GM18517 (cell line): ENCODE results near the gene SND1.

Experiments
- ATAC-seq: cut with Tn5 transposase; IDR thresholded peaks from one replicate; pipeline ENCODE4 v1.9.1; 2021; ENCODE audit warnings: mild to moderate bottlenecking, moderate library complexity; ENCODE audit not compliant: unreplicated experiment

Gene SND1

DNA sequence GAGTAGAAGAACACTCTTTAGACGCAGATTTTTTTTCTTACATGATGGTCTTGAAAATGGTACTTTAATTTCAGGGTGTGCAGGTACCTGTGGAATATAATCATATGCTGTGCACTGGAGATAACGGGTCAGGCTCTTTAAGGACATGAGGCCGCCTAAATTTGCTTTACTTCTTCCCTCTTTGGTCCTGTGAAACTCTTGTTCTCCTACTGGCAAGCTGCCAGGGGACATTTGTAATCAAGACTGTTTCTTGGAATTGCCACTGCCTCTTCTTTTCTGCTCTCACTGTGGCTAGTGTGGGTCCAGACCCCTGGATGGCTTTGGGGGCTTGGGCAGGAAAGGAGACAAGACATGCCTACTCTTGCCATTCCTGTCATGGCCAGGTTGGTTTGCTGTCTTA is 146.0 kb downstream of the SND1 start:
- ATAC-seq = no peak

DNA sequence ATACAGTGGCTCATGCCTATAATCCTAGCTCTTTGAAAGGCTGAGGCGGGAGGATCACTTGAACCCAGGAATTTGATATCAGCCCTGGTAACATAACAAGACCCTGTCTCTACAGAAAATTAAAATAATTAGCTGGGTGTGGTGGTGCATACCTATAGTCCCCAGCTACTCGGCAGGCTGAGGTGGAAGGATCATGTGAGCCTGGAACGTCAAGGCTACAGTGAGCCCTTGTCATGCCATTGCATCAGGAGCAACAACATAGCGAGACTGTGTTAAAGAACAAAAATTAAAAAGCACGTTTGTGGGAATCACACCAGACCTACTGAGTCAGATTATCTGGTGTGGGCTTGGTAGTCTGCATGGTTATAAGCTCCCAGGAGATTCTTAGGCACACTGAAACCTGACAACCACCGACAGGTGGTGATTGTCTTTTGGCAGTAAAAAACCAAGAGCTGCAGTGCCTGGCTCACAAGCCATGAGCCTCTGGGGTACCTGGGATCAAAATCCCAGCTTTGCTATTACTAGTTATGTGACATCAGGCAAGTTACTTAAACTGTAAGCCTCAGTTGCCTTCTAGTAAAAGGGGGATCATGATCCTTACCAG is 146.9 kb downstream of the SND1 start:
- ATAC-seq = no peak

DNA sequence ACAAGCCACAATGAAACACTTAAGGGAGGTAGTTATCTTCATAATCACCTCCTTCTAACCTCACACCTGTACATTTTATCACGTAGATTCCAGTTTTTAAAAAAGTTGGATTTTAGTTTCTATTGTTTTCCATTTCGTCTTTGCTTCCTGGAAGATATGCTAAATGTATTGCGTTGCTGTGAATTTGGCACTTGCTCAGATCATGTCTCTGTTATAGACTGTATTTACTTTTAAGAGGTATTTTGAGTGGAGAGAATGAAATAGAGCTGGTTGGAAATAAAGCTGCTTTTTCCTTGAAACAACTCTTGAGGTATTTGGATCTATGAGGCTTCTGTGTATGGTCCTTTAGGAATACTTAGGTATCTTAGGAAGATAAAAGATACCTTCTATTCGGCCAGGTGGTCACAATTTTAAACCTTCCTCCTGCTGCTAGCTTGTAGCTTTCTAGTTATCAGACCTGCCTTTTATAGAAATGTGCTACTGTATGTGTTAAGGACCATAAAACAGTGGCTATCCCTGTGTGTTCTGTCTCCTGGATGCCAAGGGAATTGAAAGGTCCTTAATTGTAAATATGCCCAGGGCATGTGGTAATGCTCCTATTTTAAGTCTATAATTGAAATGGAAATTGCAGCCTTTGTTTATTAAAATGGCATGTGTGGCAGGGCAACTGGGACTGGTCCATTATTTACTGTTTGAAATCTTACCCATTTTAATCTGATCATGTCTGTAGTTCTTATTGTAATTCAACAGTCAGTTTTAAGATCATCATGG is 147.7 kb downstream of the SND1 start:
- ATAC-seq = no peak

DNA sequence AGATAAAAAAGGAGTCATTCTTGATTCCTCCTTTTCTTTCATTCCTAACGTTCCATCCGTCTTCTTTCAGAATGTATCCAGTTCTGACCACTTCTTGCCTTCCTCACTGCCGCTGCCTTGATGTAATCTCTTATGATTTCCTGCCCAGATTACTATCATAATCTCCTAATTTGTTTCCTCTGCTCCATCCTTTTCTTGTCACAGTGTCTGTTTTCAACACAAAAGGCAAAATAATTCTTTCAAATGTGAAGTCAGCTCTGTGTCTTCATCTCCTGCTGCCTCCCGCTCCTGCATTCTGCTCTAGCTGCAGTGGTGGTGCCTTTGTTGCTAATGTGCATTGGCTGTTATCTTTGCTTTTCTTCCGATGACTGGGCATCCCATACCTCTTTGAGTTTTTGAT is 150.9 kb downstream of the SND1 start:
- ATAC-seq = no peak

DNA sequence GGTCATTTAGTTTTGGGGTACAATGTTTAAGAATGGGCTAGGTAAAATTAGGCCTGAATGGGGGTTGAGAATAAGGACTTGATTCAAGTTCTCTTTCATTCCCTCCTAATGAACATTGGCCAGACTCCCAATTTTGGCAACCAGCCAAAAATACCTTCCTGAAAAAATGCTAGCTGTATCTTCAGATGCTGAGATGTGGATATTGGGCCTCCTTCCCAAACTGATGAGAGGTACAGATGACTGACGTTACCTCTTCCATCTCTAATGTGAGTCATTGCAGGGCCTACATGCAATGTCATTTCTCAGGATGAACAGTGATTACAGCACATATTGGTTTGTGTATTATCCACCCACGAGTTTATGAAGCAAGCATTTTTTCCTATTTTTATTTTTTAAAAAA is 151.6 kb downstream of the SND1 start:
- no peak for ATAC-seq

DNA sequence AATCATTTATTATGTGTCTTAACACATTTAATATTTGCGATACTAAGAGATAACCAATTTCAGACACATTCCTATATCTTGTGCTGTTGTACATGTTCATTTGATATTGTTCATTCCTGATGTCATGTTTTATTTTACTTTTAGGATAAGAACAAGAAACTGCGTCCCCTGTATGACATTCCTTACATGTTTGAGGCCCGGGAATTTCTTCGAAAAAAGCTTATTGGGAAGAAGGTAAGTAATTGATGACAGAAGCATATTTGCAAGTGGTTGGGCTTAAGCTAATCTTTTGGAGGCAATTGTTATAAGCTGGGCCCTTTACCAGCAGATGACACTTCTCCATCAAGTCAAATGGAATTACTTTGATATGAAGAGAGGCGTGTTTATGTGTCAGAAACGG is 155.3 kb downstream of the SND1 start:
- no peak for ATAC-seq

DNA sequence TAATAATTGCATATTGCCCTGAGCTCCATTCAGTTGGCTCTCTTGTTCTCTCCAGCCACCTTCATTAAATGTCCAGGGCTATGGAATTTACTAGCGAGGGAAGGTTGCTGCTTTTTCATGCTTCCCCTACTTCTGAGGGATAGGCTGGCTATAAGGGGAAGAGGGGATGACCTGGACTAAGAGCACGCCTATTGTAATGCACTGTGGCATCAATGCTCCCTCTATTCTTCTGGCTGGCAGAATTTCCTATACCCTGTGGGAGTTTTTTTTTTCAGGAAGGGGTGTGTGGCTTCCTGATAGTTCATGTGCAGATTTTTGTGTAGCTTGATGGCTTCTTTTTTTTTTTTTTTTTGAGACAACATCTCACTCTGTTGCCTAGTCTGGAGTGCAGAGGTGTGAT is 155.8 kb downstream of the SND1 start:
- ATAC-seq = no peak

DNA sequence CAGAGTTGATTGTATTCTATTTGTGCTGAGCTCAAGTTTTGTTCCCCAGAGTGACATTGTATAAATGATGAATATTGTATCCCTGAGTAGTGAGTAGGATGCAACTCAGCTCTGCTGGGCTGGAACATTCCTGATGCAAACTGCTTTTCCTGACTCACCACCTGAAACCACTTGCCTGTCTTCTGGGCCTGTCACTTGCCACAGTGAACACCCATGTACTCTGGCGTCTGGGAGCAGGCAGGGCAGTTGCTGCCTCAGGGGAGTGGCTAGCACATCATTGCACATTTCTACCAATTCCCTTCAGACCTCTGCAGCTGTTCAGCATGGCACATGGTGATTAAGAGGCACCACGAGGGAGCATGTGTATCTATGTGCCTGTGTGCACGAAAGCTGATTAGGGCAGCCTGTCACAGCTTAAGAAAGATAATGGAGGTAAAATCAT is 157.3 kb downstream of the SND1 start:
- ATAC-seq = no peak

DNA sequence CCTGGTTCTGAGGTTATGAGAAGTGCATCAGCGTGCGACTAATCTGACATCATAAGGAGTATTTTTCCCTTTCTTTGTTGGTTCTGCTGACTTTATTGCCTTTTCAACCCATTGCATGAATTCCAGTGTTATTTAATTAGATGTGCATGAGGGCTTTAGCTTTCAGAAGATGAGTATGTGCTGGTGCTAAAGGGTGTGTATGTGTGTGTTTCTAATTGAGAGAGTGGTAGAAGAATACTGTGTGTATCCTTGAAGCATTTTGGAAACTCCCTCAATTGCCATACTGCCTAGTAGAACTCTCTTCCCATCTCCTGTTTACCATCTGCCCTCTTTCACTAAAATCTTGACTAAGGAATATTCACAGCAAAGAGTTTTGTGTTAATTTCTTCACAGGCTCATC is 158.1 kb downstream of the SND1 start:
- no peak for ATAC-seq

DNA sequence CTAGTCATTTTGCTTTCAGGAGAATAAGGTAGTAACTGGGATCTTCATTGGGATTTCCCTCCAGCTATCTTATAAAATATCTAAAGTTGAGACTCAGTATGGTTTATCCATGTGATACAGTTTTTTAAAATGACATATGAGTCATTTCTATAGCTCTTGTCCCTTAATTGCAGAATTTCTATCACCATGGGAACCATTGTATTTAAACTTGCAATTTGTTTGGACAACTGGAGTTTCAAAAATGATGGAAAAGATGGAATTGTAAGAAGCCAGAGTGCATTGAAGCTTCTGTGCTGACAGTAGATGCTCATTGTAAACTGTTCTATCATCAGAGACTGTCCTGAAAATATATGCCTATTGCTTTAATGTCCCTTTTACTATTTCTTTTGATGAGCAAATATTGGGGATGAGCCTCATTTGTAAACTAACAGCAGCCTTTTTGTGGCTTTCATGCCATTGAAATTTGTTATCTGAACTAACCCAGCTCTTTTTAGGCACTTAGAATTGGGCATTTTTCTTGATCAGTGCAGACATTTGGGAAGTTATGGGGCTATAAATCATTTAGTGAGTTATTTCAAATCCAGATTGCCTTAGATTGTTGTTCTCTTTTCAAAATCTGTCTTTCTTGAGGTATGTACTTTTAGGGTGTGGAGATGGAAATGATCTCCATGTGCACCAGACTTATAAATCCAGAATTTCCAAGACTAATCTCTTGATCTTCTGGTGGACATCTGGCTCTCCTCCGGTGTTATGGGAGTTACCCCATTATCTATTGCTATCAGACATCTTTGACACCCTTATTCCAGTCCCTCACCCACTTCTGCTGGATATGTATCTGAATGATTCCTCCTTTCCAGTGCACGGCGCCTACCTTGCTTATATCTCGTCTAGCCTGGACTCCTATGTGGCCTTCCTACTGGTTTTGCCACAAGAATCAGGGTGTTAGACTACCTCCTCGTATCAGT is 159.0 kb downstream of the SND1 start:
- ATAC-seq = no peak

DNA sequence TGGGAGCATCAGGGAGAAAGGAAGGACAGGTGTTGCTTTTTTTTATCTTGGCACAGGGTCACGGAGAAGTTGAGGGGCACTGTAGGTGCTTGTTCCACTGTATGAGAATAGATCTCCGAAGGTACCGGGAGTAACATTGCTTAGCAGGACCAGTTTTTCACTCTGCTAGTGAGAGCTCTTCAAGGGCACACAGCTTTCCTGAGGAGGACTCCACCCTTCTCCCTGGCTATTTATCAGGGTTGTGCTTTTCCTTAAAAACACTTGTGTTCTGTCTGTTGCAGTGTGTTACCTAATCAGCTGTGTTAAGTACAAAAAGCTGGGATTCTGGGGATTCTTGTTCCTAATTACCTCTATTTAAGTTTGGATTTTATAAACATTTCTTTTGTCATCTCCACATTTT is 160.5 kb downstream of the SND1 start:
- no peak for ATAC-seq

DNA sequence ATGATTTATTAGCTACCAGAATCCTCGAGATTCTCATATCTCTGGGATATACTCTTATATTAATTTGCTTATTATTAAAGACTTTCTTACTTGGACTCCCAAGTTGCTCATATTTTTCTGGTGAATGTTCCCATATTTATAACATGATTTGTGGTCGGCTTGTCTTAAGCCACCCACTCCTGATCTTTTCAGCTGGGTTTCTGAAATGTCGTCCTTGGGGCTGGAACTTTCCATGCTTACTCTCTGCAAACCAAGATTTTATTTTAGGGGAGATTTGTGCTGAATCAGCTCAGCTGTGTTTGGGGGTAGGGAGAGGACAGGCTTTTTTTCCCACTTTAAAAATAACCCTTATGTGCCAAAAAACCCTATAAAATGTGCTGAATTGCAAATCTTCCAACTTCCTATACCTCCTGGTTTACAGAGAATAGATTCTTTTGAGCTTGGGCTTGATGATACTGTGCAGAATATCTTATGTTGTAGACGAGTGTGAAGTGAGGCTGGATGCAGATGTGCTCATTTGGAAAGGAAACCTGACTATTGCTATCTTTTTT is 162.1 kb downstream of the SND1 start:
- ATAC-seq = no peak

DNA sequence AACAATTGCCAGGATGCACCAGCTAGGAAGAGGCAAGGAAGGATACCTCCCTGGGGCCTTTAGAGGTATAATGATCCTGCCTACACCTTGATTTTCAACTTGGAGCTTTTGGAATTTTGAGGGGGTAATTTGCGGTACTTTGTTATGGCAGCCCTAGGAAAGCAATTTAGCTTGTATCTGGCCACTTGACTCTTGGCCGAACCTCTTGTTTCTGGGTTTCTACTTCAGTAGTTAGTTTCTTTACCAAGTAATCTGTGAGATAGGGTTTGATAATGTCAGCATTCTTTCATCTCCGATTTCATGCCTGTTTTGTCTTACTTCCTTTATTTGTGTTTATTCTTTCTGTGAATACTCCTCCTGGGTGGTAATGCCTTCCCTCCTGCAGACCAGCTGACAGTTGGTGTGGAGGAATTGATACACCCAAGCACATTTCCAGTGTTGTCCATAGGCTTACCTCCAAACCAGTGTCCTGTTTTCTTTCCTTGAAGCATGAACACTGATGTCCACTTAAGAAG is 163.7 kb downstream of the SND1 start:
- ATAC-seq = no peak

DNA sequence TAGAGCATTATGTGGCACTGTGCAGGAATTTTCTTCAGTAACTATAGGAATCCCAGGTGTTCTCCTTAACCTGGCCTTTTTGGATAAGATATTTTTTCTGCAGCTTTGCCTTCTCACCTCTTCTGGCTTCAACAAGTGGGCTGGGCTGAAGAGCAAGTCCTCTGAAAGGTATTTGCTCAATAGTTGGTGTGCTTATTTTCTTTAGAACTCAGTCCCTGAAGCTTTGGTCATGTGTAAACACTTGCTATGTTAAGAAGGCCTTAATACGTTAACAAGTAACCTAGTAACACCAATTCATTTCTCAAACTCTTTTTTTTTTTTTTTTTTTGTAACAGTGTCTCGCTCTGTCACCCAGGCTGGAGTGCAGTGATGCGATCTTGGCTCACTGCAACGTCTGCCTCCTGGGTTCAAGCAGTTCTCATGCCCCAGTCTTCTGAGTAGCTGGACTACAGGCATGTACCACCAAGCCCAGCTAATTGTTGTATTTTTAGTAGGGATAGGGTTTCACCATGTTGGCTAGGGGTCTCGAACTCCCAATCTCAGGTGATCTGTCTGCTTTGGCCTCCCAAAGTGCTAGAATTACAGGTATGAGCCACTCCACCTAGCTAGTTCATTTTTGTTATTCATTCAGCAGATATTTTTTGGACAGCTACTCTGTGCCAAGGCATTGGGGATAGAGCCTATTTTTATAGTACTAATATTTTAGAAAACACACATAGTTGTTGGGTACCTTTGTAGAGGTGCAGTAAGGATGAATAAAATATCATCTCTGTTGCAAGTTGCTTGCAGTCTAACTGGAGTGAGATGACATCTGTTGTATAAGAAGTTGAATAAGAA is 164.6 kb downstream of the SND1 start:
- ATAC-seq = no peak

DNA sequence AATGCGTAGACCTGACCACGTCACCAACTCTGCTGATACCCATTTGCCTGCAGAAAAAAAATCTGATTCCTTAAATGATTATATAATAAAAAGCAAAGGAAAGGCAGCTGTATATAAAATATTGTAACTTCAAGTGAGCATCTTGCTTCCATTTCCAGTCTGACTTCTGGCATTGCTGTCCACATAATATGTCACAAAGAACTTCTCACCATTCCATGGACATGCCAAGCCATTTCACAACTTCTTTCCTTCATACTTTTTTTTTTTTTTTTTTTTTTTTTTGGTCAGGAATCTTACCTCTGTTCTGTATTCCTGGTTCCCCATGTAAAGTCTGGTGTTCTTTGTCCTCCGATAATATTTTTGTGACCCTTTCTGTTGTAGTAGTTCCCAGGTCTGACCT is 165.5 kb downstream of the SND1 start:
- ATAC-seq = no peak

DNA sequence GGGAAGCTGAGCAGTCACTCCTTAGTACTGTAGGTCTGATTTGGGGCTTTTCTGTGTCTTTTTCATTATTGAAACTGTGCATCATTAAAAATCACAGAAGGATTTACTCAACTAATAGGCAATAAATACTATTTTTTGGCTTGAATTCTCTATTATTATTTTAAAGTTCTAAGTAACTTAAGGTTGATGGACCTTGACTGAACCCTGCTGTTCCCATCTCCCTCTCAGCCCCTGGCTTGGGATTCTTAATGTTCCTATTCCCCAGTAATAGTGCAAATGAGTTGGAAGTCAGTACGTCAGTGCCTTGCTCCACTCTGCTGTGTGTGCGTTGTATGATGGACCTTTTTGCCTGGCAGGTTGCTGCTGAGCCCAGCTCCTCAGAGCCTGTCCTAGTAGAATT is 166.3 kb downstream of the SND1 start:
- ATAC-seq = no peak

DNA sequence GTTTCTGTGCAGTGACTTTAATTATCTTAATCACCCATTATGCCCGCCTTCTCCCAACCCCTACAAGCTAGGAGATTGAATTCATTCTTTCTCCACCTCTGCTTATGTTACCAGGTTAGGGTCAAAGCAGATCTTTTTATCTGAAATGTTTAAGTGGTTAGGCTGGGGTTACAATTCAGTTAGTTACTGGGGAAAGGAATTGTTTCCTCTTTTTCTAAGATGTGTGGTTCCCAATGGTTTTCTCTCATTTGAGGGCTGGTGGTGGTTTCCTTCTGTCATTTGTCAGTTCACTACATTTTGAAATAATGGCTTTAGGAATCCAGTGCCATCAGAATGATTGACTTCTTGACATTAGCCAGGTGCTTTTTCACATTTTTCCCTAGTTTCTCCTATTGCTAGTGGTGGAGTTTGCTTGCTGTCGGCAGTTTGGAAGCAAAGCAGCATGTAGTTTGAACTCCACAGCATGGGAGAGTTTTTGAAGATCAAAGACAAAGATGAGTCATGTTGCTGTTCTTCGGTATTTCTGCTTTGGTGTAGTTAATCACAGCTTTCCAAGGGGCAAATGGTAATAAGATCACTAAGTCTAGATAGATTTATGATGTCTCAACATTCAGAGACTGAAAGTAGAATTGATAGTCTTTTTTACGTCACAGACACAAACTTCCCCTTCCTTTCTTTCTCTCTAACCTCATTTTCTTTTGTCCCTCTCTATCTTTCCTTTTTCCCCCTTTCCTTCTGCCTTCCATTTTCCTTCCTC is 168.2 kb downstream of the SND1 start:
- ATAC-seq = no peak

DNA sequence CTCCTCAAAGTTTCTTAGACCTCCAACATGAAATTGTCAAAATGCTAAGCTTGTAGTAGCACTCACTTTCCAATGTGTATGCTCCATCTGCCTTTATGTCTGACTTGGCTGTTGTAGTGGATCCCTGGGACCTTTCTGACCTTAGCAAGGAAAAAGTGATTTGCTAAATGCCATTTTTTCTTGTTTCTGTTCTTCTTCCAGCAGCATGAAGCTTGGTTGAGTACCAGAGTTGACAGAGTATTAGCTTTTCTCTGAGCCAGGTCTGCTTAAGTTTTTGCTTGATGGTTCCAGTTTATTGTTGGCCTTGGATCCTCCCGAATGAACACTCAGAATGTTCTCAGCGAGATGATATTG is 168.7 kb downstream of the SND1 start:
- no peak for ATAC-seq

DNA sequence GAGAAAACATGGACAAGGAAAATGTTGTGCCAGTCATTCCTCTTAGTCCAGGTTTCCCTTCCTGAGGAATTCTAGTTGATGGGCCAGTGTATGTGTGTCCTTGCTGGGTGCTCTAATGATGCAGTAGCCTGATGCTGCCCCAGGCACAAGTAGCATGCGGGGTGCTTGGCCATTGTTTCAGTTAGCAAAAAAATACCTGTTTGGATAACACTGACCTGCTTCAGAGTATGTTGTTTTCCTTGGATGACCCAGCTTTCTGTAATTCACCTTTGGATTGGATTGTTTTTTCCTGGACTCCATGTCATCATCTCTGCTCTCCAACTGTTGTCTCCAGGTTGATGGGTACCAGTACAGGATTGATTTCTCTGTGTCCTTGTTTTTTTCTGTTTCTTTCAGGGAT is 169.2 kb downstream of the SND1 start:
- ATAC-seq = no peak
